Measurements from ENCODE around the gene KCNQ1.

Gene KCNQ1

GRCh38 chr11:2836315-2837095, 391.7 kb downstream of the KCNQ1 start:
- no peak for DNase-seq (ENCODE audit: low read depth, low spot score)

GRCh38 chr11:2837096-2837601, 392.3 kb downstream of the KCNQ1 start:
- DNase-seq (ENCODE audit: low read depth, low spot score), result no peak

- DNase-seq (ENCODE audit: low read depth, low spot score), result no peak
These were observed 392.8 kb downstream of the KCNQ1 start for GRCh38 chr11:2837651-2838050.

- DNase-seq (ENCODE audit: low read depth, low spot score), result no peak
These were observed 393.3 kb downstream of the KCNQ1 start for GRCh38 chr11:2838091-2838490.

- no peak for DNase-seq (ENCODE audit: low read depth, low spot score)
These were observed 394.0 kb downstream of the KCNQ1 start for GRCh38 chr11:2838676-2839294.

GRCh38 chr11:2839395-2839943, 394.7 kb downstream of the KCNQ1 start:
- DNase-seq (ENCODE audit: low read depth, low spot score), result no peak

- no peak for DNase-seq (ENCODE audit: low read depth, low spot score)
These were observed 396.8 kb downstream of the KCNQ1 start for GRCh38 chr11:2841411-2842190.

- no peak for DNase-seq (ENCODE audit: low read depth, low spot score)
These were observed 398.1 kb downstream of the KCNQ1 start for GRCh38 chr11:2842876-2843275.

- no peak for DNase-seq (ENCODE audit: low read depth, low spot score)
These were observed 398.7 kb downstream of the KCNQ1 start for GRCh38 chr11:2843551-2843950.

- no peak for DNase-seq (ENCODE audit: low read depth, low spot score)
These were observed 399.5 kb downstream of the KCNQ1 start for GRCh38 chr11:2844116-2844842.

GRCh38 chr11:2844996-2845395, 400.2 kb downstream of the KCNQ1 start:
- DNase-seq (ENCODE audit: low read depth, low spot score), result no peak

- no peak for DNase-seq (ENCODE audit: low read depth, low spot score)
These were observed 401.2 kb downstream of the KCNQ1 start for GRCh38 chr11:2846056-2846455.

GRCh38 chr11:2846470-2846869, 401.7 kb downstream of the KCNQ1 start:
- no peak for DNase-seq (ENCODE audit: low read depth, low spot score)

- DNase-seq (ENCODE audit: low read depth, low spot score), result no peak
These were observed 402.8 kb downstream of the KCNQ1 start for GRCh38 chr11:2847561-2847960.

- DNase-seq (ENCODE audit: low read depth, low spot score), result no peak
These were observed 403.7 kb downstream of the KCNQ1 start for GRCh38 chr11:2848497-2848896.

GRCh38 chr11:2849994-2850770, 405.4 kb downstream of the KCNQ1 start:
- no peak for DNase-seq (ENCODE audit: low read depth, low spot score)

GRCh38 chr11:2853401-2853800, 408.6 kb downstream of the KCNQ1 start:
- DNase-seq (ENCODE audit: low read depth, low spot score), result no peak

- DNase-seq (ENCODE audit: low read depth, low spot score), result no peak
These were observed 409.3 kb downstream of the KCNQ1 start for GRCh38 chr11:2853997-2854560.

- no peak for DNase-seq (ENCODE audit: low read depth, low spot score)
These were observed 410.4 kb downstream of the KCNQ1 start for GRCh38 chr11:2855162-2855561.

GRCh38 chr11:2857276-2857675, 412.5 kb downstream of the KCNQ1 start:
- DNase-seq (ENCODE audit: low read depth, low spot score), result no peak

Data from activated CD4-positive, CD25-positive, alpha-beta regulatory T cell treated with anti-CD3 and anti-CD28 coated beads, Interleukin-2, amount 50 U/mL, for 16 hours (primary cell).